PC-3 (cell line): Measurements from ENCODE around the gene DCBLD1. TPM values are rescaled to one million over a fixed set of nuclear protein-coding genes. Genes with fewer than 3 reads are reported as not detected.

ENCODE experiments used
- ATAC-seq: fragments of 200-7000 bp; cut with Tn5 transposase; 2 replicates; pipeline ENCODE4 v1.9.1; 2020; ENCODE audit warnings: mild to moderate bottlenecking, moderate library complexity
- BruUV-seq: library from RNA; stranded (reverse); fragments of 400-500 nt; replicated peaks from 2 replicates; lab custom pipeline; 2021; lab: Mats Ljungman, UMichigan
- CTCF ChIA-PET: fragments of 300-600 bp; sonication (Branson Sonifier 250); formaldehyde crosslinking; loops from one replicate; lab custom pipeline; 2022; ENCODE audit warnings: antibody characterized with exemption; lab: Charles Lee
- POLR2A ChIA-PET: fragments of 300-600 bp; sonication (Branson Sonifier 250); formaldehyde crosslinking; loops from one replicate; lab custom pipeline; 2022; ENCODE audit warnings: antibody characterized with exemption; ENCODE audit not compliant: unreplicated experiment; lab: Charles Lee
- DNase-seq: peaks from one replicate; pipeline ENCODE4 v3.0.0-alpha.2; 2015
- H2AFZ ChIP-seq: fragments of 300-600 bp; sonication (generic); 2 replicates; pipeline ENCODE4 v1.6.0; 2016; ENCODE audit warnings: antibody characterized with exemption, low read length
- H3F3A ChIP-seq: fragments of 300-600 bp; sonication (generic); one replicate; pipeline ENCODE4 v1.6.0; 2017; ENCODE audit warnings: antibody characterized with exemption, low read length, control low read depth, mild to moderate bottlenecking; ENCODE audit not compliant: unreplicated experiment
- H3K27ac ChIP-seq: fragments of 300-600 bp; sonication (generic); 2 replicates; pipeline ENCODE4 v1.5.1; 2016; ENCODE audit warnings: mild to moderate bottlenecking, low read length
- H3K27me3 ChIP-seq: fragments of 300-600 bp; sonication (generic); 2 replicates; pipeline ENCODE4 v1.6.1; 2016; ENCODE audit warnings: low read length, mixed read lengths
- H3K36me3 ChIP-seq: fragments of 300-600 bp; sonication (generic); 2 replicates; pipeline ENCODE4 v1.6.1; 2016; ENCODE audit warnings: low read depth, mixed run types, low read length, mixed read lengths
- H3K4me1 ChIP-seq: fragments of 300-600 bp; sonication (generic); 2 replicates; pipeline ENCODE4 v1.5.1; 2016; ENCODE audit warnings: low read length; ENCODE audit not compliant: insufficient read depth
- H3K4me2 ChIP-seq: fragments of 300-600 bp; sonication (generic); 2 replicates; pipeline ENCODE4 v1.6.0; 2016; ENCODE audit warnings: low read length
- H3K4me3 ChIP-seq: fragments of 300-600 bp; sonication (generic); 2 replicates; pipeline ENCODE4 v1.5.1; 2016; ENCODE audit warnings: mild to moderate bottlenecking, low read length, mixed read lengths
- H3K79me2 ChIP-seq: fragments of 300-600 bp; sonication (generic); 2 replicates; pipeline ENCODE4 v1.6.1; 2017; ENCODE audit warnings: low read length, mixed read lengths
- H3K9ac ChIP-seq: fragments of 300-600 bp; sonication (generic); 2 replicates; pipeline ENCODE4 v1.6.0; 2016; ENCODE audit warnings: mild to moderate bottlenecking, low read length
- H3K9me2 ChIP-seq: fragments of 300-600 bp; sonication (generic); replicated peaks from 2 replicates; pipeline ENCODE4 v1.6.1; 2016; ENCODE audit warnings: mixed run types, low read length, mixed read lengths
- H3K9me3 ChIP-seq: fragments of 300-600 bp; sonication (generic); 2 replicates; pipeline ENCODE4 v1.6.1; 2016; ENCODE audit warnings: low read length, mixed read lengths
- H4K20me1 ChIP-seq: fragments of 300-600 bp; sonication (generic); 2 replicates; pipeline ENCODE4 v1.6.1; 2016; ENCODE audit warnings: low read length, mixed read lengths
- CTCF ChIP-seq: fragments of 300-600 bp; sonication (generic); conservative IDR thresholded peaks from 2 replicates; pipeline ENCODE4 v1.5.1; 2017; ENCODE audit warnings: antibody characterized with exemption, low read depth, mild to moderate bottlenecking, low read length
- EZH2 ChIP-seq: fragments of 300-600 bp; sonication (generic); IDR thresholded peaks from one replicate; pipeline ENCODE4 v1.6.1; 2017; ENCODE audit warnings: antibody characterized with exemption, mild to moderate bottlenecking, low read length; ENCODE audit not compliant: unreplicated experiment
- EZH2phosphoT487 ChIP-seq: fragments of 300-600 bp; sonication (generic); IDR thresholded peaks from 2 replicates; pipeline ENCODE4 v1.6.1; 2018; ENCODE audit warnings: mild to moderate bottlenecking, antibody characterized with exemption, low read length, borderline replicate concordance
- intact Hi-C: fragments of 100-400 bp; cut with micrococcal nuclease; formaldehyde crosslinking; loops from 2 replicates; pipeline ENCODE4 v1.9.0; 2023
- total RNA-seq: library from RNA; depleted of rRNA; stranded (reverse); fragments of >200 nt; gene quantifications from 2 replicates; pipeline ENCODE4 v1.2.3, GENCODE V29; 2014

The DCBLD1 gene
- total RNA-seq, 1 experiment from 2014 or later: 35.9 TPM

GRCh38 chr6:117531809-117532725 is 49.6 kb downstream of the DCBLD1 start:
- no peak overlapping the region for H3K4me3 ChIP-seq
- ATAC-seq (no peak), DNase-seq (no peak)
- TF ChIP-seq EZH2phosphoT487 (no peak), EZH2 (no peak), CTCF (no peak)
- ChIA-PET CTCF (no interaction called here), POLR2A (no interaction called here)
- H3K9ac ChIP-seq: no peak overlapping the region
- no peaks in the 10 kb centered on the region for H3K4me1 ChIP-seq
- H4K20me1 ChIP-seq: no peaks in the 10 kb centered on the region
- H3K79me2 ChIP-seq: no peaks in the 10 kb centered on the region
- no peaks in the 10 kb centered on the region for H3F3A ChIP-seq
- H3K27ac ChIP-seq: no peak overlapping the region
- H3K9me3 ChIP-seq: no peaks in the 10 kb centered on the region
- no peak overlapping the region for H3K4me2 ChIP-seq
- intact Hi-C loops: no loop called here
- no peaks in the 10 kb centered on the region for H3K27me3 ChIP-seq
- H3K9me2 ChIP-seq: no peaks in the 10 kb centered on the region
- no peak overlapping the region for H2AFZ ChIP-seq
- BruUV-seq: no TSS peak
- no peaks in the 10 kb centered on the region for H3K36me3 ChIP-seq

DNA sequence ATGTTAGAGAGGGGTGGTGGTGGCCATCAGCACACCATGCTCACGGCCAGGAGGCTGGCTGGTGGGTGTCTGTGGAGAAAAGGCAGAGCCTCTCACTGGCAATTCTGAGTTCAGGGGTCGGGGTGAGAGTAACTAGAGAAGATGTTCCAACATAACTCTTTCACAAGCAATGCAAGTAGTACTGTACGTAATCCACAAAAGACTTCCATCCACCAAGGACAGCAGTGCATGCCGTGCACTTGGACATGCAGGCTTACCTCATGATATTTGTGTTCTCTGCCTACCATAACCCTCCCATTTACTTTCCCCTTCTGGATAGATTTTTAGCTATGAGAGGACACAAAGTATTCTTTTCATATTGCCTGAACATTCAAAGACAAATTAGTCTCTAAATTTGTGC is 51.3 kb downstream of the DCBLD1 start:
- TF ChIP-seq EZH2phosphoT487: no peak
- TF ChIP-seq CTCF: no peak
- TF ChIP-seq EZH2: no peak
- DNase-seq: no peak
- intact Hi-C loops: no loop called here
- CTCF ChIA-PET: no interaction called here
- no peak overlapping the region for H3K4me2 ChIP-seq
- no peaks in the 10 kb centered on the region for H3F3A ChIP-seq
- H3K4me1 ChIP-seq: peaks cover 4% of the 10 kb centered on the region; the same call in 1 of the 2 replicates
- POLR2A ChIA-PET: no interaction called here
- no peaks in the 10 kb centered on the region for H3K9me2 ChIP-seq
- H3K27ac ChIP-seq: no peak overlapping the region
- H3K9ac ChIP-seq: no peak overlapping the region
- H4K20me1 ChIP-seq: no peaks in the 10 kb centered on the region
- no peaks in the 10 kb centered on the region for H3K79me2 ChIP-seq
- H2AFZ ChIP-seq: no peak overlapping the region
- no peak for ATAC-seq
- H3K9me3 ChIP-seq: no peaks in the 10 kb centered on the region
- H3K36me3 ChIP-seq: peaks cover 5% of the 10 kb centered on the region; the same call in 1 of the 2 replicates
- BruUV-seq: no TSS peak
- H3K4me3 ChIP-seq: no peak overlapping the region
- no peaks in the 10 kb centered on the region for H3K27me3 ChIP-seq

DNA sequence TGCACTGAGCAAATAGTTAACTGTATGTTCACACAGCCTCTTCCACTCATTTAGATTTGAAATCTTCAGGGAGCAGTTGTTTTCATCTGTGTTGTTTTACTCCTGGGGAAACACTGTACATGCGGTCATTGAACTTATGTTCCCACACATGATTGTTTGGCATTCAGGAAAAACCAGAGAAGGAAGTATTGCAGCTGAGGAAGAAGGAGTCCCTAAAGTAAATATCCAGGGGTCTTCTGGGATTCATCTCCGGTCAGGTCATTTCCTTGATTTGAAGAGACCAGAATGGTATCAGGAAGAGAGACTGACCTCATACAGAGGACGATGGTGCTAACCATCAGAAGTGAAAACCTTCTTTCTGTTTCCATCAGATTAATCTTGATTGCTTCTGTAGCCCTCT is 52.5 kb downstream of the DCBLD1 start:
- Histone ChIP-seq H2AFZ (no peak overlapping the region), H3K79me2 (no peaks in the 10 kb centered on the region), H3K9me3 (no peaks in the 10 kb centered on the region), H3K4me2 (no peak overlapping the region), H3K27me3 (no peaks in the 10 kb centered on the region), H3K9me2 (no peaks in the 10 kb centered on the region), H3F3A (no peaks in the 10 kb centered on the region), H3K9ac (no peak overlapping the region), H4K20me1 (no peaks in the 10 kb centered on the region), H3K36me3 (peaks cover 10% of the 10 kb centered on the region), H3K27ac (no peak overlapping the region), H3K4me1 (peaks cover 5% of the 10 kb centered on the region; the same call in 1 of the 2 replicates), H3K4me3 (no peak overlapping the region)
- TF ChIP-seq EZH2phosphoT487 (no peak), EZH2 (no peak), CTCF (no peak)
- ATAC-seq (no peak), DNase-seq (no peak)
- ChIA-PET CTCF (no interaction called here), POLR2A (no interaction called here)
- no TSS peak for BruUV-seq
- intact Hi-C loops: no loop called here
